Measurements from ENCODE around the gene TNFRSF25.

DNA sequence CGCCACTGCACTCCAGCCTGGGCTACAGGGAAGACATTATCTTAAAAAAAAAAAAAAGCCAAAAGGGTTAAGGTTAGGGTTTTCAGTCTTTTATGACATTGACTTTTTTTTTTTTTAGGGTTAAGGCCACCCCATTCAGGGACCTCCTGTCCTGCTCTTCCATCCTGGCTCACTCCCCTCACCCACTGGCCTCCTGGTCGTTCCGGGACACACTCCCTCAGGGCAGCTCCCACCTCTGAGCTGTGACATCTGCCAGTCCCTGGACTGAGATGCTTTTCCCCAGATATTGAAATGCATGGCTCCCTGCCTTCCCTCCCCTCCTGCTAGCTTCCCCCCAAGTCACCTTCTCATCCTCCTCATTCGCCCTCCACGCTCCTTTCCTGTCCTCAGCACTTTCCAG, 15.8 kb upstream of the TNFRSF25 start:
- TF ChIP-seq, protein P1, sequence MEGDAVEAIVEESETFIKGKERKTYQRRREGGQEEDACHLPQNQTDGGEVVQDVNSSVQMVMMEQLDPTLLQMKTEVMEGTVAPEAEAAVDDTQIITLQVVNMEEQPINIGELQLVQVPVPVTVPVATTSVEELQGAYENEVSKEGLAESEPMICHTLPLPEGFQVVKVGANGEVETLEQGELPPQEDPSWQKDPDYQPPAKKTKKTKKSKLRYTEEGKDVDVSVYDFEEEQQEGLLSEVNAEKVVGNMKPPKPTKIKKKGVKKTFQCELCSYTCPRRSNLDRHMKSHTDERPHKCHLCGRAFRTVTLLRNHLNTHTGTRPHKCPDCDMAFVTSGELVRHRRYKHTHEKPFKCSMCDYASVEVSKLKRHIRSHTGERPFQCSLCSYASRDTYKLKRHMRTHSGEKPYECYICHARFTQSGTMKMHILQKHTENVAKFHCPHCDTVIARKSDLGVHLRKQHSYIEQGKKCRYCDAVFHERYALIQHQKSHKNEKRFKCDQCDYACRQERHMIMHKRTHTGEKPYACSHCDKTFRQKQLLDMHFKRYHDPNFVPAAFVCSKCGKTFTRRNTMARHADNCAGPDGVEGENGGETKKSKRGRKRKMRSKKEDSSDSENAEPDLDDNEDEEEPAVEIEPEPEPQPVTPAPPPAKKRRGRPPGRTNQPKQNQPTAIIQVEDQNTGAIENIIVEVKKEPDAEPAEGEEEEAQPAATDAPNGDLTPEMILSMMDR (IDR thresholded peaks at IDR 0.05) = no peak
- TF ChIP-seq POLR2A (IDR thresholded peaks at IDR 0.05; ENCODE audit: low read length) = no peak
- TF ChIP-seq POLR2AphosphoS2 (conservative IDR thresholded peaks at IDR 0.05; ENCODE audit: low read length) = no peak
- no peak for TF ChIP-seq CEBPB (IDR thresholded peaks at IDR 0.05)
- no peak for TF ChIP-seq RAD21 (conservative IDR thresholded peaks at IDR 0.05 in 1 of 2, IDR thresholded peaks at IDR 0.05 in 1 of 2)
- TF ChIP-seq KDM1A (IDR thresholded peaks at IDR 0.05; ENCODE audit: low read depth) = no peak
